Effector memory CD4-positive, alpha-beta T cell (primary cell): ENCODE results near the gene USP49.

Experiments
- DNase-seq, 3 donors: peaks; one replicate each; pipeline ENCODE4 v3.0.0-alpha.2; 2020
- H3K27ac ChIP-seq: 2 replicates; pipeline ENCODE4 v1.7.0; 2013; ENCODE audit warnings: mild to moderate bottlenecking, low read length, moderate library complexity; ENCODE audit not compliant: insufficient read depth, poor library complexity, severe bottlenecking
- H3K27me3 ChIP-seq: replicated peaks from 2 replicates; pipeline ENCODE4 v1.7.0; 2013; ENCODE audit warnings: mild to moderate bottlenecking, low read length; ENCODE audit not compliant: insufficient read depth, control insufficient read depth, poor library complexity, severe bottlenecking
- H3K36me3 ChIP-seq: 2 replicates; pipeline ENCODE4 v1.7.0; 2013; ENCODE audit warnings: mild to moderate bottlenecking, low read length, moderate library complexity; ENCODE audit not compliant: control insufficient read depth, insufficient read depth
- H3K4me1 ChIP-seq: 2 replicates; pipeline ENCODE4 v1.7.0; 2013; ENCODE audit warnings: low read length, mild to moderate bottlenecking; ENCODE audit not compliant: control insufficient read depth, insufficient read depth, poor library complexity, severe bottlenecking
- H3K4me3 ChIP-seq: 2 replicates; pipeline ENCODE4 v1.7.0; 2013; ENCODE audit warnings: low read length, low read depth, mild to moderate bottlenecking; ENCODE audit not compliant: insufficient read depth, poor library complexity, severe bottlenecking
- H3K9me3 ChIP-seq: 2 replicates; pipeline ENCODE4 v1.7.0; 2013; ENCODE audit warnings: mild to moderate bottlenecking, low read length, moderate library complexity; ENCODE audit not compliant: control insufficient read depth

Gene USP49

DNA sequence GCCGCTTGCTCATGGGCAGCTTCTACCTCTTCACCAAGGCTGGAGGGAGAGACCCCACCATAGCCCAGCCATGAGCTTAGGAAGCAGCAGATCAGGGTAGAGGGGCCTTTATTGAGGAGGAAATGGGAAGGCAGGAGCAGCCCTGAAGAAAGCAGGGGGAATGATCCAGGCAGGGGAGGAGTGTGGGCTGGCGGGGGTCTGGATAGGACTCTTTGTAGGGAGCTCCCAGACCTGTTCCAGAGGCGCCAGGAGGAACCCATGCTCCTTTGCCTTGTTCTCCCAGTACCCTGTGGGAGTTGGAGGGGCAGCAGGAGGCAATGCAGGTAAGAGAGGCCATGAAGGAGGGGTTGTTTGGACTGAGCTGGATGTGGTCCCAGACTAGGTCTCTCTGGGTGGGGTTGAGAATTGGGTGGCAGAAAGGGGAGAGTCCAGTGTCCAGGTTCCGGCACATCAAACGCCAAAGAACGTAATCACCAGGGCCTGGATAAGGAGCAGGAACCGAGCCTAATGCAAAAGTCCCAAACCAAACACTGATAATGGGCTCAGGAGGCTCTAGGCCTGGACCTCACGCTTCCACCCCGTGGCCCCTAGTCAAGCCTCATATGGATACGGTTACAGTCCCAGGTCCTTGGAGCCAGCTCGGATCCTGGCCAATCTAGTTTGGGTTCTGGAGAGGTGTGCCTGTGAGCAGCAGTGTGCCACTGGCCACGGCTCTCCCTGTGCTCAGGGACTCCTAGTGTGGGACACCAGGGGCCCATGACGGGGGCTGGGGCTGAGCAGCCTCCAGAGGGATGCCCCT lies 135.9 kb downstream of the USP49 start:
- DNase-seq: no peak
- Histone ChIP-seq H3K36me3 (no peaks in the 10 kb centered on the region), H3K4me1 (no peaks in the 10 kb centered on the region), H3K27me3 (no peaks in the 10 kb centered on the region), H3K4me3 (no peak overlapping the region), H3K27ac (no peak overlapping the region), H3K9me3 (no peaks in the 10 kb centered on the region)

DNA sequence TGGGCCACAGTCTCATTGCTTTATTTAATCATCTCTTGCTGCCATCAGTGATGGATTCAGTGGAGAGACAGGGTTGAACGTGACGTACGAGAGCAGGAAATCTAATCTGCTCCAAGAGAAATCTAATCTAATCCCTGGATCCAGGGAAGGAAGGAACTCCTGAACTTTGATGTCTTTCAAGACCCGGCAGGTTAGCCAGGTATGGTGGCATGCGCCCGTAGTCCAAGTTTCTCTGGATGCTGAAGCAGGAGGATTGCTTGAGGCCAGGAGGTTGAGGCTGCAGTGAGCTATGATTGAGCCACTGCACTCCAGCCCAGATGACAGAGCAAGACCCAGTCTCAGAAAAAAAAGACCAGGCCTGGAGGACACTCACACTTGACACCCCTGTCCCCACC lies 136.5 kb downstream of the USP49 start:
- Histone ChIP-seq H3K27ac (no peak overlapping the region), H3K27me3 (no peaks in the 10 kb centered on the region), H3K9me3 (no peaks in the 10 kb centered on the region), H3K36me3 (no peaks in the 10 kb centered on the region), H3K4me3 (no peak overlapping the region), H3K4me1 (no peaks in the 10 kb centered on the region)
- DNase-seq: no peak

DNA sequence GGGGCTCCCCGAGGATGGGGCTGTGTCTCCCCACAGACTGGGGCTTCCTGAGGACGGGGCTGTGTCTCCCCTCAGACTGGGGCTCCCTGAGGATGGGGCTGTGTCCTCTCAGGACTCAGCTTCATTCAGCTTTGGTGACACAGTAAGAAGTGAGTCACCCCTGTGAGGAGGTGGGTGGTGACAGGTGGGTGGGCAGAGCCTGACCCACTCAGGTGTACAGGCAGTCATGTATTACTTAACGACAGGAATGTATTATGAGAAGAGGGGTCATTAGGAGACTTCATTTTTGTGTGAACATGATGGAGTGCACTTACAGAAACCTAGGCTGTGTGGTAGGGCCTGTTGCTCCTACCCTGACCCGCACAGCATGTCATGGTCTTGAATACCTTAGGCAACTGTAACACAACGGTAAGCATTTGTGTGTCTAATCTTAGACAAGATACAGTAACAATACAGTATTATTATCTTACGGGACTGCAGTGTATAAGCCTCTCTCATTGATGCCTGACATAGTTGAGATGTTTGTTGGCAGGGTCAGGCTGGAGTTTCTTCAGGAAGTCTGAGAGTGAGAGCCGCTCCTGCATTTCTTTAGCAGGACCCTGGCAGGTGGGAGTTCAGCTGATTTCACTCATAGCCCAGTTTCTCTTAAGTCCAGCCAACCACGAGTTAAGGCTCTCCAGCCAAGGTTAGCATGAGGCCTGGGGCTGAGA lies 137.1 kb downstream of the USP49 start:
- Histone ChIP-seq H3K4me3 (no peak overlapping the region), H3K36me3 (no peaks in the 10 kb centered on the region), H3K9me3 (no peaks in the 10 kb centered on the region), H3K27ac (no peak overlapping the region), H3K27me3 (no peaks in the 10 kb centered on the region), H3K4me1 (no peaks in the 10 kb centered on the region)
- no peak for DNase-seq

DNA sequence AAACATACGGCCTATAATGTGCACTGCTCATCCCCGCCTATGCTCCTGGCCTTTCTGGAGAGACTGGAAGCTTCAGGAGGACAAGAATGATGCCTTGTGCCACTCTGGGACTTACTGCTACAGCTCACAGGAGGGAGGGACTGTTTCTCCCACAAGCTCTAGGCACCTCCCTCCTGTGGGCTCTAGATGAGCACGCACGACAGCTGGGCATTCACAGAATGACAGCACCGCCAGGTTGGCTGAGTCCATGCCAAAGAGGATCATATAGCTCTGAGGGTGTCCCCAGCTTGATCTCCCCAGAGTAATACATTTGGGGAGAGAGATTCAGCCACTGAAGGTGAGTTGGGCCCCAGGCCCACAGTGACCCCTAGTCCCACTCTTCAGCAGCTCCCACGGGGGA lies 137.9 kb downstream of the USP49 start:
- no peaks in the 10 kb centered on the region for H3K36me3 ChIP-seq
- no peak overlapping the region for H3K4me3 ChIP-seq
- no peak overlapping the region for H3K27ac ChIP-seq
- no peaks in the 10 kb centered on the region for H3K27me3 ChIP-seq
- no peak for DNase-seq
- no peaks in the 10 kb centered on the region for H3K4me1 ChIP-seq
- no peaks in the 10 kb centered on the region for H3K9me3 ChIP-seq

DNA sequence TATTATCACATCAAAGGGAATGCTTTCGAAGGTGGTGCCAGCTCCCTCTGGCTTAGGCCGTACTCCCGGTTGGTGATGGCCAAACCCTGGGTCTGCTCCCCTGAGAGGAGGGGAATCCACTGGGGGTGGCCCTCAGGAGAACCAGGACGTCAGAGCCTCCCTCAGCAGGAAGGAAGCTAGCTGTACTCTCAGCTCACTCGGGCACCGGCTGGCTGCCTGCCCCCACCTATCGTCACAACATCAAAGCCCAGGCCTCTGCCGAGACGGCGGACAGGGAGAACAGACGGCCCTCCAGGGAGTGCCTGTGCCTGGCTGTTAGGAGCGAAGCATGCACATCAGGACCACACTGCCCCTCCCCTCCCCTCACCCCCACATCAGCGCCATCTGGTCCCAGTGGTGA lies 138.8 kb downstream of the USP49 start:
- H3K4me1 ChIP-seq: no peaks in the 10 kb centered on the region
- H3K4me3 ChIP-seq: no peak overlapping the region
- H3K27me3 ChIP-seq: no peaks in the 10 kb centered on the region
- H3K27ac ChIP-seq: no peak overlapping the region
- H3K9me3 ChIP-seq: no peaks in the 10 kb centered on the region
- no peaks in the 10 kb centered on the region for H3K36me3 ChIP-seq
- DNase-seq: no peak

DNA sequence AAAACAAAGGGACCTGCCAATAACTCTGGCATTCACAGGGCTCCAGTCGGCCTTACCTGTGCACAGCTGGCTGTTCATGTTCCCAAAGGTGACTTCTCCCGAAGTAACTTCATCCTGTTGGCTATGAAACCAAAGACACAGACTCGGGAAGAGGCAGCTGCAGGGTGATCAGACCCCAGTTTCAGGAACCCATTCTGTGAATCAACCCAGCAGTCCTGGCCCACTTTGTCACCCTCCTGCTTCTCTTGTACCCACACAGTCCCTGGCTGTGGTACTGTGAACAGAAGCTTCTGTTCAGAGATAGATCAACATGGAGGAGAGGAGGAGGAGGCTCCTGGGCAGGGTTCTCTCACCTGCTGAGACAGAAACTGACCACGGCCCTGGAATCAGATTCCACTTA lies 139.3 kb downstream of the USP49 start:
- no peaks in the 10 kb centered on the region for H3K9me3 ChIP-seq
- H3K36me3 ChIP-seq: no peaks in the 10 kb centered on the region
- no peak overlapping the region for H3K4me3 ChIP-seq
- H3K27ac ChIP-seq: no peak overlapping the region
- no peaks in the 10 kb centered on the region for H3K4me1 ChIP-seq
- DNase-seq: no peak
- H3K27me3 ChIP-seq: no peaks in the 10 kb centered on the region

DNA sequence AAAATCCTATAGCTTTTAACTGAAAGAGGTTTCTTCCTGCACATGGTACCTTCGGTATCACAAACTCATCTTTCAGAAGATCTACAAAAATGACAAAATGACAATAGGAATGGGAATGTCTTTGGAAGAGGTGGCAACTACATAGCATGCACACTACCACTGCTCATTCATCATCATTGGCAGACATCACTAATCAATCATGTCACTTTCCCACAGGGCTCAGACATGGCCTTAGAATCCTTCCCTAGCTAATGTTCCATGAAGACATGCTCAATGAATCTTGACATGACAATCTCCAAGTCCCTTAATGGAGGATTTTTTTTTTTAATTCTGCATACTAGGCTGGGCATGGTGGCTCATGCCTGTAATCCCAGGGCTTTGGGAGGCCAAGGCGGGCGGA lies 144.8 kb downstream of the USP49 start:
- Histone ChIP-seq H3K27ac (no peak overlapping the region), H3K27me3 (no peaks in the 10 kb centered on the region), H3K4me1 (no peaks in the 10 kb centered on the region), H3K9me3 (no peaks in the 10 kb centered on the region), H3K36me3 (no peaks in the 10 kb centered on the region), H3K4me3 (no peak overlapping the region)
- DNase-seq: no peak

DNA sequence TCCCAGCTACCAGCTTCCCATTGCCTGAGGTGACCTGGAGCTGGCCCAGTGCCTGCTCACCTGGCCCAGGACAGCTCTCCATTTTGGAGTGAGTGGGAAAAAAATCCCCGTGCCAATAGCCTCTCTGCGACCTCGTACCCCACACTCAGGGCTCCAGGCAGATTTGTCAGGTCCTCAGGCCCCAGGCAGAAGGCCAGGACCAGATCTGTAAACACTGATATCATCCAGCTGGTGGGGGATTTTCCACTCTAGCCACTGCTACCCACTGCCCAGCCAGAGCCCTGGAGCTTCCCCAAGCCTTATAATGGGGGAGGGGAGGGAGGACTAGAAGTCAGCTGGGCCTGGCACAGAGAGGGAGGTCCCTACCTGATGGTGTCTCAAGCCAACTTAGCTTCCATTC lies 146.6 kb downstream of the USP49 start:
- Histone ChIP-seq H3K36me3 (no peaks in the 10 kb centered on the region), H3K4me3 (no peak overlapping the region), H3K27ac (no peak overlapping the region), H3K9me3 (no peaks in the 10 kb centered on the region), H3K27me3 (no peaks in the 10 kb centered on the region), H3K4me1 (no peaks in the 10 kb centered on the region)
- no peak for DNase-seq

DNA sequence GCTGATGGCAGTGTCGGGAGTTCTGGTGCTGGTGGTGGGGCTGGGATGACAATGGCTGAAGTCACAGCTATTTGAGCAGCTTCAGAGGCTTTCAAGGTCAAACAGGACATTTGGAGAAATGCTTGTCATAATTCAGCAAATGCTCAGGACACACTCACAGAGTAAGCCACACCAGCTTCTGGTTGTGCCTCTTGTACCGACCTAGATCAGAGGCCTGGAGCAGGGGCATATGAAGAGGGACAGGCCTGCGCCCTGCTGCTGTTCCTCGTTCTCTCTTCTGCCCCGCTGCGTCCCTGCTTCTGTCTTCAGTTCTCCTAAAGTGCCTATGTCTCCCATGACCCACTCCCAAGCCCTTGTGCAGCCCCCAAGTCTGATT lies 147.1 kb downstream of the USP49 start:
- no peak for DNase-seq
- no peaks in the 10 kb centered on the region for H3K4me1 ChIP-seq
- H3K27ac ChIP-seq: no peak overlapping the region
- H3K9me3 ChIP-seq: no peaks in the 10 kb centered on the region
- no peaks in the 10 kb centered on the region for H3K27me3 ChIP-seq
- no peak overlapping the region for H3K4me3 ChIP-seq
- H3K36me3 ChIP-seq: no peaks in the 10 kb centered on the region

DNA sequence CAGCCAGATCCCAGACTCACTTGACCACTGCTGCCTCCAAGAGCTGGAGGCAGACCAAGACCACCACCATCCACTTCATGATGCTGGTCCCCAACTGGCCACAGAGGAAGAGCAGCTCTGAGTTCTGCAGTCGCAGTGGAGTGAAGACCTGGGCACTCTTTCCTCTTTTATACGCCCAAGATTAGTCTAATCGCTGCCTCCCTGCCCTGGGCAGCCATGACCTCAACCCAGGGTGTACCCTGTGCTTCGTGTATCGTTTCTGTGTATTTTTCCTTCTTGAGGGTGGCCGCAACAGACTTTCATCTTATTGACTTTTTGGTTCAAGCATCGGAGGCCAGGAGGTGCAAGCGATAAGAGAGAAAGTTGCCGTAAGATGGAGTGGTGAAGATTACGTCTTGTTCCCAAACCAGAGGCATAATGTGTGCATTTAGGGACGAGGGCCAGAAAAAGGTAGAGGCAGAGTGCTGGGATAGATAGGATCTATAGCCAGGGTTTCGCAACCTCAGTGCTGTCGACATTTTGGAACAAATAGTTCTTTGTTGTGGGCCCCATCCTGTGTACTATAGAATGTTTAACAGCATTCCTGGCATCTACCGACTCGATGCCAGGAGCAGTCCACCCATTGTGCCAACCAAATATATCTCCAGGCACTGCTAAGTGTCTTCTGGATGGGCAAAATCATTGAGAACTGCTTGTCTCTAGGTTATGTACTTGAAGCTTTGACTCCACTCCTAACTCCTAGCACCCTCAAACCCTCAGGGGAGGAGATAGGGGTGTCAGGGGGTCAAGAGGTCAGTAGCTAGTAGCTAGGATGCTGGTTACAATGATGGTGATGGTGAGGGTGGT lies 147.7 kb downstream of the USP49 start, which contains the start of gene PGC:
TSS of gene PGC (minus strand) at position 142 of the 846 bp plus-strand sequence. CDS start at position 79, 63 bp downstream.
- H3K27ac ChIP-seq: no peak within 1 kb of the TSS
- no peaks in the 10 kb centered on the region for H3K9me3 ChIP-seq
- H3K27me3 ChIP-seq: no peaks in the 10 kb centered on the region
- no peak for DNase-seq
- H3K4me1 ChIP-seq: no peaks in the 10 kb centered on the region
- no peak within 1 kb of the TSS for H3K4me3 ChIP-seq
- H3K36me3 ChIP-seq: no peaks in the 10 kb centered on the region
